Ovary (tissue), 9 donors: ENCODE measurements around the gene TYW1B. TPM values are rescaled to one million over a fixed set of nuclear protein-coding genes. Genes with fewer than 3 reads are reported as not detected.
"Not testable (repeated sequence)": the region's sequence is repeated elsewhere in the genome, so short reads cannot be mapped to it uniquely, and the experiment has no call there.

Experiments
- DNase-seq, 5 donors: peaks; one replicate each; pipeline ENCODE4 v3.0.0-alpha.2; 2019 to 2020
- H3K27ac ChIP-seq, 2 donors: fragments of 200-600 bp; one replicate each; pipeline versions ENCODE4 v1.5.1 to v1.8.0; 2019 to 2022
- H3K27me3 ChIP-seq: fragments of 200-600 bp; one replicate; pipeline ENCODE4 v1.8.0; 2022
- H3K36me3 ChIP-seq: fragments of 200-600 bp; sonication (generic); one replicate; pipeline ENCODE4 v1.5.1; 2019
- H3K4me1 ChIP-seq: one replicate; pipeline ENCODE4 v1.8.1; 2013; ENCODE audit warnings: mild to moderate bottlenecking, moderate library complexity; ENCODE audit not compliant: insufficient read depth
- H3K4me3 ChIP-seq: fragments of 200-600 bp; sonication (generic); one replicate; pipeline ENCODE4 v1.5.1; 2017
- H3K9me3 ChIP-seq, 2 donors: fragments of 200-600 bp in 1 of 2; sonication (generic) in 1 of 2; one replicate each; pipeline versions ENCODE4 v1.5.1 to v1.8.1; 2013 to 2019; ENCODE audit warnings: mild to moderate bottlenecking in 1 of 2, moderate library complexity in 1 of 2
- EP300 ChIP-seq: sonication (generic); formaldehyde crosslinking; IDR thresholded peaks from one replicate; pipeline ENCODE4 v1.6.1; 2017; ENCODE audit warnings: antibody characterized with exemption
- POLR2A ChIP-seq: fragments of 450-650 bp; IDR thresholded peaks from one replicate; pipeline ENCODE4 v1.6.1; 2017; ENCODE audit warnings: antibody characterized with exemption, mild to moderate bottlenecking, moderate library complexity
- WGBS, 3 donors: extraction: QIAGEN DNeasy Blood & Tissue Kit in 1 of 3; methylation state at CpG; one replicate each; pipeline versions ENCODE4 v1.1.5 to v1.1.7; 2013 to 2017; 5-methylcytosine and 5-hydroxymethylcytosine counted together
- intact Hi-C, 4 donors: fragments of 100-400 bp; cut with DNase I; formaldehyde crosslinking; loops; one replicate each; pipeline versions ENCODE4 v1.11.0 to v1.15.1; 2022 to 2023
- polyA plus RNA-seq, 2 donors: library from polyadenylated mRNA; stranded (reverse); fragments of 200-250 nt in 1 of 2; fragments of 350-450 nt in 1 of 2; fragmentation: Illumina TruSeq in 1 of 2; extraction: RNeasy Lipid Tissue Mini Kit (QIAGEN cat#74804) in 1 of 2; gene quantifications; one replicate each; pipeline ENCODE4 v1.2.3, GENCODE V29; 2013 to 2014
- total RNA-seq, 7 donors: library from RNA; depleted of rRNA in 2 of 7; stranded (reverse); fragments of >200 nt in 2 of 7; fragmentation: NEBNext Ultra II Directional in 3 of 7; extraction: Animal tissue kit (Norgen Biotek cat#: 25700) in 3 of 7; gene quantifications; one replicate each; pipeline versions ENCODE4 v1.1.0 to v1.2.4, GENCODE V29; 2016 to 2023
- TF ChIP-seq, protein P1 (sequence below), 3 donors: fragments of 450-650 bp in 2 of 3; fragments of 200-600 bp in 1 of 3; IDR thresholded peaks; one replicate each; pipeline versions ENCODE4 v1.5.1 to v1.8.0; 2016 to 2022; ENCODE audit warnings: antibody characterized with exemption in 3 of 3, mild to moderate bottlenecking in 1 of 3
- donor health status: DM: no; HTN: no; CAD: no; lungs with moderate emphysema.
- donor health status: DM: no; HTN: no; CAD: no.
- donor health status: Bipolar disorder and iron deficiency.
- donor health status: DM: yes; HTN: yes; CAD: no.
- donor health status: DM: no; HTN: no; CAD: no.
- donor health status: DM: yes; HTN: yes; CAD: no.

TYW1B gene
- total and polyA plus RNA-seq, 9 donors: 2.5 to 7.6 (median 3.0) TPM

GRCh38 chr7:72622532-72622931 is 205.5 kb downstream of the TYW1B start:
- 95 to 97% (median 96%) methylated on average over 8 of the region's 8 CpGs for WGBS, 3 donors
- no peaks in the 10 kb centered on the region for H3K27me3 ChIP-seq
- H3K4me3 ChIP-seq: no peak overlapping the region
- TF ChIP-seq POLR2A: no peak
- no peak for TF ChIP-seq EP300
- TF ChIP-seq, protein P1, sequence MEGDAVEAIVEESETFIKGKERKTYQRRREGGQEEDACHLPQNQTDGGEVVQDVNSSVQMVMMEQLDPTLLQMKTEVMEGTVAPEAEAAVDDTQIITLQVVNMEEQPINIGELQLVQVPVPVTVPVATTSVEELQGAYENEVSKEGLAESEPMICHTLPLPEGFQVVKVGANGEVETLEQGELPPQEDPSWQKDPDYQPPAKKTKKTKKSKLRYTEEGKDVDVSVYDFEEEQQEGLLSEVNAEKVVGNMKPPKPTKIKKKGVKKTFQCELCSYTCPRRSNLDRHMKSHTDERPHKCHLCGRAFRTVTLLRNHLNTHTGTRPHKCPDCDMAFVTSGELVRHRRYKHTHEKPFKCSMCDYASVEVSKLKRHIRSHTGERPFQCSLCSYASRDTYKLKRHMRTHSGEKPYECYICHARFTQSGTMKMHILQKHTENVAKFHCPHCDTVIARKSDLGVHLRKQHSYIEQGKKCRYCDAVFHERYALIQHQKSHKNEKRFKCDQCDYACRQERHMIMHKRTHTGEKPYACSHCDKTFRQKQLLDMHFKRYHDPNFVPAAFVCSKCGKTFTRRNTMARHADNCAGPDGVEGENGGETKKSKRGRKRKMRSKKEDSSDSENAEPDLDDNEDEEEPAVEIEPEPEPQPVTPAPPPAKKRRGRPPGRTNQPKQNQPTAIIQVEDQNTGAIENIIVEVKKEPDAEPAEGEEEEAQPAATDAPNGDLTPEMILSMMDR (IDR thresholded peaks at IDR 0.05): no peak
- H3K27ac ChIP-seq: no peak overlapping the region
- peaks cover 2% of the 10 kb centered on the region for H3K4me1 ChIP-seq
- intact Hi-C loops: no loop called here
- no peaks in the 10 kb centered on the region for H3K36me3 ChIP-seq
- DNase-seq: no peak
- H3K9me3 ChIP-seq: no peaks in the 10 kb centered on the region

DNA sequence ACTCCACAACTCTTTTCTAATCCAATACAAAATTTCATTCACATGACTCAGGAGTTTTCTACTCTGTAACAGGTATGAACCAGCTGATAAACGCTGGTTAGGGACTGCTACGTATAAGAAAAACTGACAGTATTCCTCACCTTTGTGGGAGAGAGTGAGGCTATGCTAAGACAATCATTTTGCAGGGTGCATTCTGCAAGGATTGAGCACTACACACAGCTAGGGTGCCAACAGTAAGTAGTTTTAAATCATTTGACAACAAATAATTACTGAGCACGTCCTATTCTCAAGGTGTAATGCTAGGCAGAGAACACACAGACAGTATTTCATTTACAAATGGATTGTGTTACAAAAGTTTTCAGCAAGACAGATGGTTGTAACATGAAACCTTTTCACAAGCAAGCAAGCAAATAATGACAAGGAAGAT is 206.2 kb downstream of the TYW1B start:
- H3K27me3 ChIP-seq, H3K9me3 ChIP-seq, H3K4me1 ChIP-seq, DNase-seq, intact Hi-C loops, H3K27ac ChIP-seq, H3K36me3 ChIP-seq, H3K4me3 ChIP-seq: not testable (repeated sequence)
- 38 to 44% (median 42%) methylated on average over 3 of the region's 3 CpGs for WGBS, 3 donors

DNA sequence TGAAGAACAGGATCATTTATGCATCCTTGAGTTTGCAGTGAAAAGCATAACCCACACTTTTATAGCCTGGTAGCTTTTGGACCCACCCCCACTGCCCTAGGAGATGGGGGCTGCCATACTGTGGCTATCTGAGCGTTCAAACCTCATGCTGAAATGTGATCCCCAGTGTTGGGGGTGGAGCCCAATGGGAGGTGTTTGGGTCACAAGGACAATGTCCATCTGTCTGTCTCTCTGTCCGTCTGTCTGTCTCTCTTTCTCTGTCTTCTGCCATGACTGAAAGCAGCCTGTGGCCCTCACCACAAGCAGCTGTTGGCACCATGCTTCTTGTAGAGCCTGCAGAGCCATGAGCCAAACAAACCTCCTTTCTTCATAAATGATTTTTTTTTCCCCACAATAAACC is 207.1 kb downstream of the TYW1B start:
- H3K36me3 ChIP-seq, H3K4me3 ChIP-seq, H3K27me3 ChIP-seq, H3K4me1 ChIP-seq, H3K27ac ChIP-seq, intact Hi-C loops, H3K9me3 ChIP-seq, DNase-seq: not testable (repeated sequence)
- 90 to 96% (median 93%) methylated on average over 2 of the region's 2 CpGs for WGBS, 3 donors

DNA sequence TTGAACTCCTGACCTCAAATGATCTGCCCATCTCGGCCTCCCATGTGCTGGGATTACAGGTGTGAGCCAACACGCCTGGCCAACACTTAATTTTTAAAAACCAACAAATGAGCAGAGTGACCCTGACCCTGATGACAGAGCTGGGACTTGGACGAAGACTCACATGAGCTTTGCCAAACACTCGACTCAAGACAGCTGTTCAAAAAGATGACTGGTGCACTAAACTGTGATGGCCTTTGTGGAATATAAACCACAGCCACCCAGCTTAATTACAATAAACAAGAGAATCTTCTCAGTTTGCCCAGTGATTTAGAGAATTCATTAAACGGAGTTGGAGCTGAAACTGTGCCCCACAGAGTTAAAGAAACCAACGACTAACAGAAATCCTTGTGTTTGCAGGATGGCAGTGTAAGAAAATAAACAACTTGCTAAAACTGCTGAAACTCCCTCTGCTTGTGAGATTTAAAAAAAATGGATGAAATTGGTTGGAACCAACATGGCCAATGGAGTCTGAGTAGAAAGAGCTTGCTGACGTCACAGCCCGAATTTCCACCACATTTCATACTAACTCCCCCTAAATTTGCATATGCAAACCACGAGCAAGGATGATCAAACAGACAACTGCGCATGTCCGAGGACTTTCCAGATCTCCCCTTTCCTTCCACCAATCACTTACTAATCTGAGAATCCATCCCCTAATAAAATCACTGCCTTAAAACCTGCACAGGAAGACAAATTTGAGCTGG is 209.4 kb downstream of the TYW1B start:
- intact Hi-C loops, H3K36me3 ChIP-seq, H3K4me1 ChIP-seq, H3K27me3 ChIP-seq, H3K9me3 ChIP-seq, H3K27ac ChIP-seq, H3K4me3 ChIP-seq: not testable (repeated sequence)
- 38 to 46% (median 44%) methylated on average over 11 of the region's 11 CpGs for WGBS, 3 donors
- DNase-seq: peak in 1 of 5 donors; percentile 11

- H3K4me3 ChIP-seq, H3K9me3 ChIP-seq, H3K27me3 ChIP-seq, H3K4me1 ChIP-seq, DNase-seq, H3K36me3 ChIP-seq, intact Hi-C loops, H3K27ac ChIP-seq: not testable (repeated sequence)
- WGBS, 3 donors: 87 to 92% (median 90%) methylated on average over 5 of the region's 5 CpGs
Measured at GRCh38 chr7:72609761-72610160, 218.2 kb downstream of the TYW1B start.

GRCh38 chr7:72607988-72608387 is 220.0 kb downstream of the TYW1B start:
- H3K27me3 ChIP-seq, intact Hi-C loops: not testable (repeated sequence)

DNA sequence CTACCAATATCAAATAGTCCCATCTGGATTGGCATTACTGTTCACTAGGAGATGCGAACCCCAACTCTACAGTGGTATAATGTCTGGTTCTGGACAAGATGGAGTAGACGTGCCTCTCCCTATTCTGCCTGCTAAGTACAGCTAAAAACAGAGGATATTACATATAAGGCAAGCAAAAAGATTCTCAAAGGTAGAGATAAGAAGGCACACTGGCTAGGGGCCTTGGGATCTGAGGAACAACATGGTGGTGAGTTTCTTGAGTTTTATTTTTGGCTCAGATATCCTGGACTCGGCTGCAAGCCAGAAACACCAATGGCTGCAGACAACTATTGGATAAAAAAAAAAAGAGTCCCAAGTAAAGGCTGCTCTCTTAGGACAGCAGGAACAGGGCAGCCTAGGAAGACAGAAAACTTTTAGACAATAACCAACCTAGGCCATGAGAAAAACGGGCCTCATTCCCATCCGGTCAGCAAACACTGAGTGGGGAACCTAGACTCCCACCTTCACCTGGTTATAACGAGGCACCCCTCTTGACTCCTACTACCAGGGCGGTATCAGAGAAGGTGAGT is 222.1 kb downstream of the TYW1B start:
- 70 to 79% (median 78%) methylated on average over 7 of the region's 7 CpGs for WGBS, 3 donors
- H3K27ac ChIP-seq, H3K4me1 ChIP-seq, intact Hi-C loops, H3K36me3 ChIP-seq, H3K27me3 ChIP-seq, DNase-seq, H3K9me3 ChIP-seq, H3K4me3 ChIP-seq: not testable (repeated sequence)

More at GRCh38 chr7:72607988-72608387, 220.0 kb downstream of the TYW1B start:
- not testable (repeated sequence) for H3K36me3 ChIP-seq, H3K4me1 ChIP-seq, H3K27ac ChIP-seq, H3K4me3 ChIP-seq, H3K9me3 ChIP-seq, DNase-seq

DNA sequence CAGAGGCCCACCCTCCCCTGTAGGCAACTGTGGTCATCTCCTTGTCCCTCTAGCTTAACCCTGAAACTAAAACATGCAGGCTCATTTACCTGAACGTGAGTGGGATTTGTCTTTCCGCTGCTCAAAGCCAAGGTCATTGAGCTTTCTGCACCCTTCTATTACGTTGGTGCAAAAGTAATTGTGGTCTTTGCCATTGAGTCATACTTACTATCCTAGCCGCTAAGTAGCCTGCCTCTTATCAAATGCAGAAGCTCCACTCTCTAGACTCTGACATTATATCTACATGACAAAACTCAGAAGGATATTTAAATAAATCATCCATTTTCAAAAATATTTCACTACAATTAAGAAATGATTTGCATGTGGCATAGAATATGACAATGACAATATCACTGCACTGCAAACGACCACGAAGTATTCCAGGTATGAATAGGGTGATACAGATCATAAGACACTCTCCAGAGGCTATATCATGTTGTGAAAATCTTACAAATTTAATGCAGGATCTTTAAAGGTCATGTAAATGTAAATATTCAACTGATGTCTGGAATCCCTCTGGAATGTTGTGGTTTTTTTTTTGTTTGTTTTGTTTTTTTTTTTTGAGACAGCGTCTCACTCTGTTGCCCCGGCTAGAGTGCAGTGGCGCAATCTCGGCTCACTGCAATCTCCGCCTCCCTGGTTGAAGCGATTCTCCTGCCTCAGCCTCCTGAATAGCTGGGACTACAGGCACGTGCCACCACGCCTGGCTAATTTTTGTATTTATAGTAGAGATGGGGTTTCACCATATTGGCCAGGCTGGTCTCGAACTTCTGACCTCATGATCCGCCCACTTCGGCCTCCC is 223.0 kb downstream of the TYW1B start:
- H3K4me1 ChIP-seq, intact Hi-C loops, H3K27ac ChIP-seq, H3K36me3 ChIP-seq, DNase-seq, H3K4me3 ChIP-seq, H3K27me3 ChIP-seq, H3K9me3 ChIP-seq: not testable (repeated sequence)
- WGBS, 3 donors: 82 to 86% (median 83%) methylated on average over 17 of the region's 17 CpGs

- H3K4me1 ChIP-seq, H3K27ac ChIP-seq, H3K27me3 ChIP-seq, H3K9me3 ChIP-seq, H3K36me3 ChIP-seq, intact Hi-C loops, H3K4me3 ChIP-seq, DNase-seq: not testable (repeated sequence)
- WGBS, 3 donors: 86 to 90% (median 89%) methylated on average over 8 of the region's 8 CpGs
Measured at GRCh38 chr7:72603476-72603875, 224.5 kb downstream of the TYW1B start.
